Islet precursor cell (in vitro differentiated cells): ENCODE results near the gene B3GNT2.

Source experiments
- DNase-seq: peaks from one replicate; pipeline ENCODE4 v3.0.0-alpha.2; 2018

B3GNT2 gene

GRCh38 chr2:62206024-62206423 is 10.1 kb downstream of the B3GNT2 start:
- no peak for DNase-seq

GRCh38 chr2:62207491-62207890 is 11.6 kb downstream of the B3GNT2 start:
- no peak for DNase-seq

DNA sequence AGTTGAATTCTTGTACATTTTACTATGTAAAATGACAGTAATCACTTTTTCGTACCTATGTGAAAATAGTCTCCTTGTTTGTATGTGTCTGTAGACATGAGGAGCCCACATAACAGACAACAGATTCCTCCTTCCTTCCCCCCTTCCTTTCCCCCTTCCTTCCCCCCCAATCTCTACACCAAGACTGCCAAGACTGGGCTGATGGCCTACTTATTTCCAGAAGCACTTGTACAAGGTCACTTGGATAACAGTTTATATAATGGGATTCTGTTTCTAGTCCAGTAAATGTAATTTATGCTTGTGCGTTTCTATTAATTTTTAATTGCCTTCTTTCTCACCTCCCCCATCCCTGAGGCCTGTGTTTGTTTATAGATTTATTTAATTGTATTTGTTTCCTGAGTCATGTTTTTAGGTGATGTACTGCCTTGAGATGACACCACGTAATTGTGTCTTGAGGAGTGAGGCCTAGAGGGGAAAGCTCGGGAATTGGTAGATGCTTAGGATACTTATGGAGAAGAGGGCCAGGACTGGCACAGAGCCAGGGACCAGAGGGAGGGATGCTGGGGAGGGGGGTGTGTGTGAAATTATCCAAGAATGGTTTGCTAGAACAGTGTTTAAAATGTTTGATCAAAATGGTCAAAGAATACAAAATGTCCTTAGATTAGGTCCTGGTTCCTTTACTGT is 12.3 kb downstream of the B3GNT2 start:
- DNase-seq: no peak

DNA sequence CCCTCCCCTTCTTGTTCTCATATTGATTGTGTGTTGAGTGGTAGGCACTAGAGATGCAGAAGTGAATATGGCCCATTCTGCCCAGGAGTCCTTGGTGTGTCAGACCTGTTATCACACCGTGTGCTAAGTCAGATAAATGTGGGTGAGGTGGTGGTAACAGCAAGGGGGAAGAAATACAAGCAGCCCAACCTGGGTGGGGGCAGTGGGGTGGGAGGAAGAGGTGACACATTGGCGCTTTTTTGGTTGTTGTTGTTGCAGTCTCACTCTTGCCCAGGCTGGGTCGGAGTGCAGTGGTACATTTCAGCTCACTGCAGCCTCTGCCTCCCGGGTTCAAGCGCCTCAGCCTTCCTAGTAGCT is 12.8 kb downstream of the B3GNT2 start:
- DNase-seq: no peak

- no peak for DNase-seq
Measured at GRCh38 chr2:62209427-62209991, 13.6 kb downstream of the B3GNT2 start.

DNA sequence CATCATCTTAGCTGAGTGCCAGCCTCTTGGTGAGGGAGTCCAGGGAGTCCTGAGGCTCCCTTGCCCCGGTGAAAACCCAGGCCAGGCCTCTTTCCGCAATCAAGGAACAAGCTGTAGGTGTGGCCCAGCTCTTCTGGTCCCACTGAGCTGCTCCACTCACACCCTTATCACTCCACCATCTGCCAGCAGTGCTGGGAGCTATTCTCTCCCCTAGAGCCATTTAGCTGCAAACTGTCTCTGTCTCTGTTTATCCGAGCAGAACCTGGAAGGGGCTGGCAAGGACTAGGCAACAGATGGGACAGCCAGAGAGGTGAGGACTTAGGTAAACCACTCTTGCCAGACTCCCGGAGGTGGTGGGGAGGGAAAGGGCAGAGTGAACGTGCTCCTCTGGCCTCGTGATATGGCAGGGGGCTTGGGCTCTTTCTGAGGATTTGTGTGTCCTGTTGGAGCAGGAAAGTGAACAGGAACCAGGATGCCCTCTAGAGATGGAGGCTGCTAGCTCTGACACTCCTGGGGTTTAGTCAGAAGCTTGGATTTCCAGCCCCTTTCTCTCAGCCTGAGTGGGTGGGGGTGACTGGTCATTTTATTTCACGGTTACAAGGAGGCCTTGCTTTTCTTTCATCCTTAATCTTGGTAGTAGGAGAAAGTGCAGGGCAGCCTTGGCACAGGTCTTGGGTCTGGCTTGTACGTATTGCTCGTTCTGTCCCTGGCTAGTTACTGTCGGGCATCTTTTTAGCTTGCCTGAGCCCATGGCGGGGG is 19.6 kb downstream of the B3GNT2 start:
- peak; percentile 91 for DNase-seq

DNA sequence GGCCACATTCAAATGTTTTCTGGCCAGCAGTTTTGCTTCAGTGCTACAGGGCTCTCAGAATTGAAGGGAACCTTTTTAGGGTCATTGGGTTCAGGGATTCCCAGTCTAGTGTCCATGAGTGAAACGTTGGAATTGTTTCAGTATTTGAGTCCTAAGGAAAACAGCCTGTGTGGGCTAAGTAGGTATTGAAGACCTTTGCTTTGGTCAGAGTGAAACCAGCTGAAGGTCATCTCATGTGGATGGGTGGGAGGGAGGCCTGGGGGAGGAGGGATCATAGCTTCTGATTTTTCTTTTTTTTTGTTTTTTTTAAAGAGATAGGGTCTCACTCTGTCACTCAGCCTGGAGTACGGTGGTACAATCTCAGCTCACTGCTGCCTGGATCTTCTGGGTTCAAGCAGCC is 20.2 kb downstream of the B3GNT2 start:
- DNase-seq: no peak

- no peak for DNase-seq
Measured at GRCh38 chr2:62216616-62217015, 20.7 kb downstream of the B3GNT2 start.

DNA sequence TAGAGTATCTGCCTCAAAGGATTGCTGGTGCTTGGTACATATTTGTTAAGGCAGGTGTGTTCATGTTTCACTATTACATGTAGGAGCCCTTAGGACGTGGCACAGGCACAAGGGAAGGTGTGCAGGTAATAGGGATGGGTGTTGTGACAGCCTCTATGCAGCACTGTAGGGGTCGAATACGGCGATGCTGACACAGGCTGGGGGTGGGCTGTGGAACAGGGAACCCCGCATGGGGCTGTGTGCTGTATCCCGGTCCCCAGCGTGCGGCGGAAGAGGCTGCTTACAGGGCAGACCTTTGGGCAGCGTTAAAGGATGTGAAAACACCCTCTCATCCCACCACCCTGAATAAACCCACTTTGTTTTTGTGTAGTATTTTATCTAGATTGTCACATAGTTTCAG is 21.5 kb downstream of the B3GNT2 start:
- DNase-seq: no peak

DNA sequence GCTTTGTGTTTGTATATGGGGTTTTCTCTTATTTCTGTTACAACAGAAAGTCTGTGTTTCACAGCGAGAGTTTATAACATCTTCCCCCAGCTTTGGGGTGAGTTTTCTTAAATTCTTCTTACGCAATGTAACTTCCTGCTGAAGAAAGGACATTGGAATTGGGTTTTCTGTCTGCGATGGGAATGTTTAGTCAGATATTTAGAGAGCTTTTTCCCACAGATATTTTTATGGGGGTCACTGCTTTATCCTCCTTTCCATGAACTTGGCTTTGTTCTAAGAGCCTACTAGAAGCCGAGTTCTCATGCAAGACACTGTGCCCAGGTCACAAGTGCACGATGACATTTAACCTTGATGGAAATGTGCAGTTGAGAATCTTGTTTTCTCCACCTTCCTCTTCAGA is 22.1 kb downstream of the B3GNT2 start:
- DNase-seq: no peak

DNA sequence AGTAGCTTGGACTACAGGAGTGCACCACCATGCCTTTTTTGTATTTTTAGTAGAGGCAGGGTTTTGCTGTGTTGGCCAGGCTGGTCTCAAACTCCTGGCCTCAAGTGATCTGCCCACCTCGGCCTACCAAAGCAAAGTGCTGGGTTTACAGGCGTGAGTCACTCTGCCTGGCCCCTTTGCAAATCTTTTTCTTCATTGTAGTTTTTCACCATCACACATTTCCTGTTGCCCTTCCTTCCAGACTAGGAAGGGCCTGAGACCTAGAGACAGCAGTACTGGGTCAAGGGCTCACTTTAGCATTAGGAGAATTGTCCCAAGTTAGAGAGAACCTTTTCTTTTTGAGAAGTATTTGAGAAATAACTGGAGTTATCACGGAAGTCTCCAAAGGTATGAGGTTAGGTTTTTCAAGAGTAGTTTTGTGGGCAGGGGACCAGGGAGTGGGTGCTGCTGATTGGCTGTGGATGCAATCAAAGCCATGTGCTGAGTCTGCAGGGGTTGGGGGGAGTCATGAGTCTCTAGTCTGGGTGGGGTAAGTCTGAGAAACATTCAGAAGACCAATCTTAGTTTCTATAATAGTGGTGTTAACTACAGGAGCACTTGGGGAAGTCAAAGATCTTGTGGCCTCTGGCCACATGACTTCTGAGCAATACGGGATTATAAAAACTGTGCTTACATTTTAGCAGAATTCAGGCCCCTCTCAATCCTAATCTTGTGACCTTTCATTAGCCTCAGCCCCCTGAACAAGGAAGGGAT is 23.7 kb downstream of the B3GNT2 start:
- no peak for DNase-seq

GRCh38 chr2:62221141-62221540 is 25.2 kb downstream of the B3GNT2 start:
- DNase-seq: no peak

DNA sequence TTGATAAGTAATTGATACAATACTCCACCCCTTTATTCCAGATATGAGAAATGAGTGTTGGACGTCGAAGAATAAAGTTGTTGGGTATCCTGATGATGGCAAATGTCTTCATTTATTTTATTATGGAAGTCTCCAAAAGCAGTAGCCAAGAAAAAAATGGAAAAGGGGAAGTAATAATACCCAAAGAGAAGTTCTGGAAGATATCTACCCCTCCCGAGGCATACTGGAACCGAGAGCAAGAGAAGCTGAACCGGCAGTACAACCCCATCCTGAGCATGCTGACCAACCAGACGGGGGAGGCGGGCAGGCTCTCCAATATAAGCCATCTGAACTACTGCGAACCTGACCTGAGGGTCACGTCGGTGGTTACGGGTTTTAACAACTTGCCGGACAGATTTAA is 26.3 kb downstream of the B3GNT2 start:
- DNase-seq: no peak

GRCh38 chr2:62222674-62223073 is 26.8 kb downstream of the B3GNT2 start:
- no peak for DNase-seq

DNA sequence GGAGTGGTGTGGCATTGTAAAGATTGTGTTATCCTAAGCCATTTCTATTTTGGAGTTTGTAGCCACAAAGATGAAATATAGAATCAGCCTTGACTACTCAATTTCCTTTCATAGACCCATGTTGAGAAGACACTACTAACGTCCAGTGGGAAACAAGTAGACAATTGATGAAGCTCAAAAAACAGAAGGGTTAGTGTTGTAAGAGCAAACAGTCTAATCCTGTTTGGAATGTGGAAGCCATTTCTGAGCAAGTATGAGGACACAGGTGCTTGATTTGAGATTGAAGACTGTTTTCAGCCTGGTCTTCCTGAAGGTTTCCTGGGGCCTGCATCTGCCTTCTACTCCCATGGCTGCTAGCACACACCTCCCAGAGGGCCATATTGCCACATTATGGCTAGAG is 29.1 kb downstream of the B3GNT2 start:
- no peak for DNase-seq

- DNase-seq: no peak
Measured at GRCh38 chr2:62227386-62228075, 31.6 kb downstream of the B3GNT2 start.

GRCh38 chr2:62229082-62229605 is 33.2 kb downstream of the B3GNT2 start:
- DNase-seq: no peak

- DNase-seq: no peak
Measured at GRCh38 chr2:62231541-62231940, 35.6 kb downstream of the B3GNT2 start.

DNA sequence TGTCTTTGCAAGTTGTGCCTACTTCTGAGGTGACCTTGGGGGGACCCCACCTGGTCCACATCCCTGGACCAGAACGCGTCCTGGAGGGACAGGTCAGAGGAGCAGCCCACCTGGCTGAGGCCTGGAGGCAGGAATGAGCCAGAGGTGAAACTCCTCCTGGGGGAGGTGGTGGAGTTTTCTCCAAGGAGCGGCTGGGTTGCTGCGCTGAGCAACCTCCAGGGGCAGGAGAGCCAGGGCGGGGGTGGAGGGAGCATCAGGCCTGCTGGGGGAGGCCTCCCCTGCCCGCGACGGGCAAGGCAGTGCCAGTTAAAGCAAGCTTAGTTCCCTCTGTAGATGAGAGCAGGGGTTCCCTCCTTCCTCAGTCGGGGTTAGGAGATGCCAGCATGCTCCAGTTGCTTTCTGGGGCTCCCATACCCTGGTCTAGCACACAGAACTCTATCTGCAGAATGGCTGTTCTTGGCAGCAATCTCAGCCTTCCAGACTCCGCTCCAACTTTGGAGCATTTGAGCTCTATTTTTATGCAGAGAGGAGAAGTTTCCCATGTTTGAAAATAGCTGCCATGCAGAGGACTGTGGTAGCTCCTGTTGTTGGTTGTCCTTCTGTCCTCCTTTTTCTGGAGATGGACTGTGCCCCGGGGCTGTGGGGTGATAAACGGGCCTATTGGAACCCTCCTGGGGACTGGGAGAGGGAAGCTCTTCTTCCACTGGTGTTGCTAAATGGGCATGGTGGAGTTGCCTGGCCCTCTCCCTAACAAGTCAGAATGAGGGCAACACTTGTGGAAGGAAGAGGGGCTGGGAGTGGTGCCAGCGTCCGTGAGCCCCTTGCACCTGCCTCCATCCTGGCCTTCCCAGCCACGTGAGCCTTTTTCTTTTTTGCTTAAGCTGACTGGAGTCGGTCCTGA is 39.1 kb downstream of the B3GNT2 start:
- DNase-seq: no peak

DNA sequence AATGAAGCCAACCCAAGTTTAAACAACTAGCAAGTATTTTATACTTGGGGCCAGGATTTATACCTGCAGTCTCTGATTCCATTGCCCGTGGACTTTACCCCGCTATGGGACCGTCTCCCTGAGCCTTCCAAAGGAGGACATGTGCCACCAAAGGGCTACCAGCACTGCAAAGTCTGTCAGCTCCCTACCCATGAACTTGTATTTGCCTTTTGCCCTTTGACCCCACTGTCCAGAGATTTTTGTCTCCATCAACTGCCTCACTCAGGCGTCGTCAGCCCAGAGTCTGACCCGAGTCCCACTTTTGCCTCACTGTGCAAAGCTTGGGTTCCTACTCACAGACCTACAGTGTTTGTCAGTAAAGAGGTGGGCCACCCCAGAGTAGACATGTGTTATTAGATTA is 40.6 kb downstream of the B3GNT2 start:
- DNase-seq: no peak

GRCh38 chr2:62238236-62238635 is 42.3 kb downstream of the B3GNT2 start:
- no peak for DNase-seq

GRCh38 chr2:62240546-62240945 is 44.6 kb downstream of the B3GNT2 start:
- no peak for DNase-seq
